GM21723 (cell line): ENCODE measurements around the gene ZCWPW1.
A peak's percentile ranks its signal among the peaks of the same experiment; 100 is the strongest.
"Not testable (repeated sequence)": the region's sequence is repeated elsewhere in the genome, so short reads cannot be mapped to it uniquely, and the experiment has no call there.

ENCODE experiments used
- ATAC-seq: cut with Tn5 transposase; IDR thresholded peaks from one replicate; pipeline ENCODE4 v1.9.1; 2021; ENCODE audit warnings: mild to moderate bottlenecking, moderate library complexity; ENCODE audit not compliant: unreplicated experiment

Gene ZCWPW1

GRCh38 chr7:100374601-100375000, 53.9 kb downstream of the ZCWPW1 start:
- no peak for ATAC-seq

GRCh38 chr7:100373870-100374598, 54.5 kb downstream of the ZCWPW1 start:
- not testable (repeated sequence) for ATAC-seq

GRCh38 chr7:100373261-100373831, 55.2 kb downstream of the ZCWPW1 start, which contains the start of gene PILRA:
PILRA (plus strand) TSS chr7:100373487; CDS start chr7:100373657, 170 bp downstream.
- no peak for ATAC-seq

- ATAC-seq: no peak
Measured at GRCh38 chr7:100372694-100373093, 55.8 kb downstream of the ZCWPW1 start.

- ATAC-seq: no peak
Measured at GRCh38 chr7:100372256-100372655, 56.2 kb downstream of the ZCWPW1 start.

- no peak for ATAC-seq
Measured at GRCh38 chr7:100371561-100372171, 56.8 kb downstream of the ZCWPW1 start.

GRCh38 chr7:100370746-100371145, 57.8 kb downstream of the ZCWPW1 start:
- ATAC-seq: no peak

- ATAC-seq: no peak
Measured at GRCh38 chr7:100370303-100370702, 58.2 kb downstream of the ZCWPW1 start.

GRCh38 chr7:100369105-100369504, 59.4 kb downstream of the ZCWPW1 start:
- ATAC-seq: peak; percentile 63

GRCh38 chr7:100367676-100368613, 60.6 kb downstream of the ZCWPW1 start:
- ATAC-seq: no peak

- no peak for ATAC-seq
Measured at GRCh38 chr7:100367251-100367620, 61.3 kb downstream of the ZCWPW1 start.

GRCh38 chr7:100366411-100367250, 61.9 kb downstream of the ZCWPW1 start:
- no peak for ATAC-seq

- ATAC-seq: not testable (repeated sequence)
Measured at GRCh38 chr7:100365998-100366367, 62.5 kb downstream of the ZCWPW1 start.

- ATAC-seq: no peak
Measured at GRCh38 chr7:100364480-100364879, 64.0 kb downstream of the ZCWPW1 start.

- ATAC-seq: not testable (repeated sequence)
Measured at GRCh38 chr7:100363797-100364196, 64.7 kb downstream of the ZCWPW1 start.

- no peak for ATAC-seq
Measured at GRCh38 chr7:100363098-100363497, 65.4 kb downstream of the ZCWPW1 start.

GRCh38 chr7:100360135-100360854, 68.2 kb downstream of the ZCWPW1 start:
- no peak for ATAC-seq

GRCh38 chr7:100358857-100359212, 69.7 kb downstream of the ZCWPW1 start:
- ATAC-seq: no peak

- no peak for ATAC-seq
Measured at GRCh38 chr7:100358027-100358856, 70.3 kb downstream of the ZCWPW1 start, which contains the start of gene PILRB. PILRB (plus strand) TSS chr7:100358117; CDS start chr7:100358303, 186 bp downstream.
